GM19240 (cell line): Measurements from ENCODE around the gene DGKZ.

Source experiments
- DNase-seq: peaks from one replicate; pipeline ENCODE4 v3.0.0; 2011; ENCODE audit warnings: low spot score; ENCODE audit not compliant: insufficient read length

The DGKZ gene

DNA sequence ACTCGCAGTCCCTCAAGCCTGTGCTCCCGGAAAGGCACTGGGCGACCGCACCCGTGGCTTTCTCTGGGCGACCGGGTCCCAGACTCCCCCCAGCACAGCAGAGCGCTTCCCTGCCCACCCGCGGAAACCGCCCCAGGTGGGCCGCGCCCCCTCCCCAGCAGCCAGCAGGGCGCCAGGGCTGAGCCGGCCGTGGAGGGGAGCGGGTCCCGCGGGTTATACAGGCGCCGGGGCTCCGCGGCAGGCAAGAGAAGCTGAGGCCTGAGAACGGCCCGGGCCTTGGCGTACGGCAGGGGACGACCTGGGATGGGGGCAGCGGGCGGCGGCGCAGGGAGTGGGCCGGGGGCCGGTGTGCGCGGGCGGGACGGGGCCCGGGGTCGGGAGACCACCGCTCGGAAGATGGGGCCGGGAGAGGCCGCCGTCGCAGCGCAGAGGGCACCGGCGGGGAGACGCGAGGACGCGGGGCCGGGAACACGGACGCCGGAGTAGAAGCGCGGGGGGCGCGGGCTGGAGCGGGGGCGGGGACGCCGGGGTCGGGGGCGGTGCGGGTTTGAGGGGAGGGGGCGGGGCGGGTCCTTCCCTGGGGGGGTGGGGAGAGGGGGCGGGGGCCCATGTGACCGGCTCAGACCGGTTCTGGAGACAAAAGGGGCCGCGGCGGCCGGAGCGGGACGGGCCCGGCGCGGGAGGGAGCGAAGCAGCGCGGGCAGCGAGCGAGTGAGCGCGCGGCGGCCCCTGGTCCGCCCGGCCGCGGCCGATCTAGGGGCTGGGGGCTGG lies 34.0 kb downstream of the DGKZ start, which contains the start of gene MDK:
Gene MDK, plus strand, starts transcription at position 622 of the 771 bp plus-strand sequence. CDS start 389 bp downstream, outside the sequence.
- no peak for DNase-seq

DNA sequence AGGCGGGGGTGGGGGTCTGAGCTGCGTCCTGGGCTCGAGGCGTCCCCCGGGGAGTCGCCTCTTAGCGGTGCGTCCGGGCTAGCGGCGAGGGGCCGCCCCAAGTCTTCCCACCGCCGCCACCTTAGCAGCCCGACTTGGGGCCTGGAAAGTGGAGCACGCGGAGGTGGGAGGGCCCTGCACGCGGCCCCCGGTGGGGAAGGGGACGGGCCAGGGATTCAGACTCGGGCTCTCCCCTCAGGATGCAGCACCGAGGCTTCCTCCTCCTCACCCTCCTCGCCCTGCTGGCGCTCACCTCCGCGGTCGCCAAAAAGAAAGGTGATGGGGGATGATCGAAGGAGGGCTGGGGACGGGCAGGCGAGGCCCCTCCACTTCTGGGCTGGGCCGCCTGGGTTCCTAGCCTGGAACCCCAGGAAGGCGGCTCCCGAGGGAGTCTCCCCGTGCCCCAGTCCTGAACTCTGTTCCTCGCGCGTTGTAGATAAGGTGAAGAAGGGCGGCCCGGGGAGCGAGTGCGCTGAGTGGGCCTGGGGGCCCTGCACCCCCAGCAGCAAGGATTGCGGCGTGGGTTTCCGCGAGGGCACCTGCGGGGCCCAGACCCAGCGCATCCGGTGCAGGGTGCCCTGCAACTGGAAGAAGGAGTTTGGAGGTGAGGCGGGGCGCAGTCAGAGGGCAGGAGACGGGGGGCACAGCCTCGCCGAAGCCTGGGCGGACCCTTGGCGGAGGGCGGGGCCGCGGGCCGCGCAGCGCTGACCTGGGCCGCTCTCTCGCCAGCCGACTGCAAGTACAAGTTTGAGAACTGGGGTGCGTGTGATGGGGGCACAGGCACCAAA lies 34.8 kb downstream of the DGKZ start:
- no peak for DNase-seq

DNA sequence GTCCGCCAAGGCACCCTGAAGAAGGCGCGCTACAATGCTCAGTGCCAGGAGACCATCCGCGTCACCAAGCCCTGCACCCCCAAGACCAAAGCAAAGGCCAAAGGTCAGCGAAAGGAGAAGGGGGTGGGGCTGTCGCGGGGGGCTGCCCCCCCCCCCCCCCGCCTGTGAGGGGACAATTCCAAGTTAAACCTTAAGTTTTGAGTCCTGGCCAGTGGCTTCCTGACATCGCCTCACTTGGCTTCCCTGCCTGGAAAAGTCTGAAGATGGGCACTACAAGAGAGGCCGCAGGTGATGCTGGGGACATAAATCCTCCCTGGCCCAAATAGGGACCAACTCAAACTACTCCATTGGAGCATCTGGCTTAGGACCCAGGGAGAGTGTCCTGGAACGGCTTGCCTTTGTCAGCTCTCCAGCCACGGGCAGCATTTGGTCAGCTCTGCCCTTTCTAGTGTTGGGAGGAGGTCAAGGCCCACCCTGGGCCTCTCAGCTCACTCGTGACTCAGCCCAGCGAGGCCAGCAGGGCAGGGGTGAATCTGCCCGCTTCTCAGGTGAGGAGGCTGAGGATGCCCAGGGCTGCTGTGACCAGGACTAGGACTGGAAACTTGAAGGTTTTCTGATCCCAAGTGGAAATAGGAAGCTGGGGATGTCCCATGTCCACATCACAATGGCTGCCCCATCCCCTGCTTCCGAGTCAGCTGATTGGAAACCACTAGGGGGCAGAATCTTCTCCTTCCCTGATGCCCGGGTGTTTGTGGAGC lies 35.6 kb downstream of the DGKZ start:
- no peak for DNase-seq

DNA sequence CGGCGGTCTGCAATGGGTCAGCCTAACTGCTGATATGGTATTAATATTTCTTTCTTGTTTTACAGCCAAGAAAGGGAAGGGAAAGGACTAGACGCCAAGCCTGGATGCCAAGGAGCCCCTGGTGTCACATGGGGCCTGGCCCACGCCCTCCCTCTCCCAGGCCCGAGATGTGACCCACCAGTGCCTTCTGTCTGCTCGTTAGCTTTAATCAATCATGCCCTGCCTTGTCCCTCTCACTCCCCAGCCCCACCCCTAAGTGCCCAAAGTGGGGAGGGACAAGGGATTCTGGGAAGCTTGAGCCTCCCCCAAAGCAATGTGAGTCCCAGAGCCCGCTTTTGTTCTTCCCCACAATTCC lies 36.1 kb downstream of the DGKZ start:
- no peak for DNase-seq

DNA sequence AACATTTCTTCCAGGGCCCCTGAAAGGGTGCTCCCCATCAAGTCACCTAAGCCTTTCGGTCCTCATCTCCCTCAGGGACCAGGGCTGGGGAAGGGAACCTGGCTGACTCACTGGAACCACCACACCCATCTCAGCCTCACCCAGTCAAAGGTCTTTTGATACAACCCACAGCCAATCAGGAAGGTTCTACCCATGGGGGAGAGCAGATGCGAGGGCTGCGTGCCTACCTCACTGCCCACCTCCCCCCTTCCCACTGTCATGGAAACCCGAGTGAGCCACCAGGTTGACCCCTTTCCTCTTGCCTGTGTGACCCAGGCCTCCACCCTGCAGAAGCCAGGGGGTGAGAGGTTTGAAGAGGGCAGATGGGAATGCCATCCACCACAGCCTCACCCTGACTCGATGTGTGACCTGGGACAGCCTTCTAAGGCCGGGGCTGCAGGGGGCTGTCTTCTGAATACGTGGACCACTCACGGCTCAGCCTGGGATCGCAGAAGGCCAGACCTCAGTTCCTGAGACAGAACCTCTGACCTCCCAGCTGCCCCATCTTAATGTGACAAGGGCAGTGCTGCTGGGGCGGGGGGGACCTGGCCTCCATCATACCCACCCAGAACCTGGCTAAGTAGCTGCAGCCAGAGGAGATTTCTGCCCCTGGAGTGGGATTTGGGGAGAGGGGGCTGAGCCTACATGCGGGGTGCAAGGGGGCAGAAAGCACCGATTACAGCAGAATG lies 36.9 kb downstream of the DGKZ start:
- no peak for DNase-seq

DNA sequence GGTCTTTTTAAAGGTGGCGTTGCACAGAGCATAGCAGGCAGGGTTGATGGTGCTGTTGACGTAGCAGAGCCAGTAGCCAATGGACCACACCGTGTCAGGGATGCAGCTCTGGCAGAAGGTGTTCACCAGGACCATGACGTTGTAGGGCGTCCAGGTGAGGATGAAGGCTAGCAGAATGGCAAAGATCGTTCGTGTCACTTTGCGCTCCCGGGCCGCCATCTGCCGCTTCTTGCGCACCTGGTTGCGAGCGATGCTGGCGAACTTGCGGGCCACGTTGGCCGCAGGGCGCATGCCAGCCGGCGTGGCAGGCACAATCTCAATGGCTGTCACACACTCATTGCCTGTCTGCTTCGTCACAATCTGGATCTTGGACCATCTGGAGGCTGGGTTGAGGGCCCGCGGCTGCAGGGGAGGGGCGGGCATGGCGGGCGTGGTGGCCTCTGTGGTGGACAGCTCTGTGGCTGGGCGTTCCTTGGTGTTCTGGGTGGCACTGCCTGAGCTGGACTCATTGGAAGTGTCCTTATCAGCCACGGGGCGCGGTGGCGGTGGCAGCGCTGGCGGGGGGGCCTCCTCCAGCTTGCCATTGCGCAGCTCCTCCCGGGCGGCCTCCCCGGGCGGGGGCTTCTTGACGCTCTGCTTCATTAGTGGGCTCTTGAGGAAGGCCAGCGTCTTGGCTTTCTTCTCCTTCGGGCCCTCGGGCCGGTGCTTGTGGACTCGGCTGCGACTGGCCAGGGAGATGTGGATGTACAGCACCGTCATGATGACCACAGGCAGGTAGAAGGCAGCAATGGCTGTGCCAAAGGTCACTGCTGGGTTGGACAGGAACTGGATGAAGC lies 38.1 kb downstream of the DGKZ start:
- DNase-seq, result no peak

DNA sequence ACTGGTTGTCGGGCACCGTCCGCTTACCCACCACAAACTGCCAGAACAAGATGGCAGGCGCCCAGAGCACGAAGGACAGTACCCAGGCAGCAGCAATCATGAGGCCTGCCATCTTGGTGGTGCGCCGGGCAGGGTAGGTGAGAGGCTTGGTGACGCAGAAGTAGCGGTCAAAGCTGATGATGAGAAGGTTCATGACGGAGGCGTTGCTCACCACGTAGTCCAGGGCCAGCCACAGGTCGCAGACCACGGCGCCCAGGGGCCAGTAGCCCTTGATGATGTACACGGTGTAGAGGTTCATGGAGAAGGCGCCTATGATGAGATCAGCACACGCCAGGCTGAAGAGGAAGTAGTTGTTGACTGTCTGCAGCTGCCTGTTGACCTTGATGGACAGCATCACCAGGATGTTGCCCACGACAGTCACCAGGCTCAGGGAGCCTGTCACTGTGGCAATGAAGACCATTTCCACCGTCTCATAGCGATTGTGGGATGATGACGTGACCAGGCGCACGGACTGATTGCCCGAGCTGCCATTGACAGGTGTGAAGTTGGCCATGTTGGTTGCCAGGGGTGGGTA lies 38.8 kb downstream of the DGKZ start:
- DNase-seq, result no peak

DNA sequence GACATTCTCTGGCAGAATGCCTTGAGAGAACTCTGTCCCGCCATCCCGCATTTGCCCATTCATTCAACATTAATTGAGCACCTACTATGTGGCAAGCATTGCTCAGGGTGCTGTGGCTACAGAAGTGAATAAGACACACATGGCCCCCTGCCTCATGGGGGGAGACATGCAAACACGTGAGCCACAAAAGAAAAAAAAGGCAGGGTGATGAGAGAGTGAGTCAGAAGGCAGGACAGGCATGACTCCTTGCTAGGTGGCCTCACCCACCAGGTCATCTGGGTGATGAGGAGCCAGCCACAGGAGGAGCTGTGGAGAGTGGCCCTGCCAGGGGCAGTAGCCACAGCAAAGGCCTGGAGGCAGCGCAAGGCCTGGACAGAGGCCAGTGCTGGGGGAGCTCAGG lies 39.4 kb downstream of the DGKZ start:
- no peak for DNase-seq

DNA sequence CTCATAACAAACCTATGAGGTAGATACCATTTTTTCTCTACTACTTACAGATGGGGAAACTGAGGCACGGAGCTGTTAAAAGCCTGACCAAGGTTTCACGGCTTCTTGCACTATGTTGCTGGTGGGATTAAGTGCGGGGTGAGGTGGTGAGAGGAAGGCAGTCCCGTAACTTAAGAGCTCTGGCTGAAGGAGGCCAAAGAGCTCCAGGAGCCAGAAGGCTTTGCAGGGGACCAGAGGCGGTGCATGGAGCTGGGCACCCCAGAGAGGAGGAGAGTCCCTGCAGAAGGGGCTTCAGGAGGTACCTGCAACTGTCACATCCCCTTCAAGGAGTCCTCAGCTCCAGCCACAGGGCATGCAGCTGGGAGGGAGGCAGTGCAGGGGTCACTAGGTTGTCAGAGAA lies 40.2 kb downstream of the DGKZ start:
- DNase-seq, result no peak

DNA sequence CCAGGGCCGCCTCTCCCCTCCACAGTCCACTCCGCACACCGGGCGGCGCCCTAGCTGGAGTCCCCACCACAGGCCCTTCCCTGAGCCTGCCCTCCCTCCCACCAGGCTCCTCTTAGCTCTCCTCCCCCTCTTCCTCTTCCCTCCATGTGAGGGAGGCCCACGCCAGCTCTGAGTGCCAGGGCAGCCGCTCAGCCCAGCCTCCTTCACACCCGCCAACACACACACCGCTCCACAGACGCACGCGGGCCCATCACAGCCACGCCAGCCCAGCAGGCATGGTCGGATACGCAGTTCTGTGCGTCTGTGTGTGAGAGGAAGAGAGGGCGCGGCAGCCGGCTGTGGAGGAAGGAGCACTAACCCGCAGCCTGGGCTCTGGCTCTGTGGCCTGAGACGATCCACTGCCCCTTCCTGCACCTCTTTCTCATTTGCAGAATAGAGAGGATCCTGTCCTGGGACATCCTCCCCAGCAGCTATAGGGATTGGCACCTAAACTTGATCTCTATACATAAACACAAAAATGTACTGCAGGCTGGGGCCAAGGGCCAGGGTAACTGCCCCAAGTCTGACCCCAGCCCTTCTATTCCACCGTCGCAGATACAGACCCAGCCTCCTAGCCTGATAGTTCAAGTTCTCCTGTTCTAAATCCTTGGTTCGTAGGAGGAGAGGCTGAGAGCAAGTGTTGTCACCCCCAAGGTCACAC lies 40.8 kb downstream of the DGKZ start:
- DNase-seq, result no peak

- no peak for DNase-seq
These were observed 41.6 kb downstream of the DGKZ start for GRCh38 chr11:46388619-46389449.

- DNase-seq, result peak; percentile 86
These were observed 42.4 kb downstream of the DGKZ start for GRCh38 chr11:46389450-46390330.

DNA sequence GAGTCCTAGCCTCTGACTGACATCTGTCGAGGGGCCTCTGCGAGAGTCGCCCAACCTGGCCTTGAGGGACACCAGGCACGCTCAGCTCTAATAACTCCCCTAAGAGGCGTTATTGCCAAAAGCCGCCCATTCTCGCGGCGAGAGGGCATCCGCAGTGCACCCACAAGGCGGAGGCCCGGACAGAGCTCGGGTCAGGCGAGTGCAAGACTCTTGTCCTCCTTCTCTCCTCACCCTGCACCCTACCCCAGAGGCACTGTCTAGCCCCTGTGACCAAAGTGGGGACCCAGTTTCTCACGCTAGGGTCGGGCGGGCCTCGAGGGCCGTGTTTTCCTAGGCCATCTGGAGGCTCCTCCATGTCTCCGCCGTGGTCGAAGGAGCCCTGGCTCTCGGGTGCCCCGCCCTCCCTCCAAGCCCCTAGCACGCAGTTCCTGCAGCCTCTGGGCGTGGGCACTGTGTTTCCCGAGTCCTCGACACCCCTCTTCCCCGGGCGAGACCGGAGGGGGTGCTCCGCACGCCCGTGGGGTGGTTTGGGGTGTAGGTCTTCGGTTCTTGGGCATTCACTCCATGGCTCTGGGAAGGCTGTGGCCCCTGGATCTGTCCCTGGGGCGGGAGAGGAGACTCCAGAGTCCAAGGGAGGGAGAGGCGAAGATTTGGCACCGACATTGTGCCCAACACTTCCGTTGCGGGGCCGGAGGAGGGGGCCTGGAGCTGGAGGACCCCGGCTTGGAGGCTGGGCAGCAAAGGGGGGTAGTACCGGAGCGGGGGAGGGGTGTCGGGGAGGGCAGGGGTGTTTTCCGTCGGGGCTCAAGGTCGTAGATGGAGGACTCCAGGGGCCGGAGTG lies 43.3 kb downstream of the DGKZ start:
- no peak for DNase-seq

DNA sequence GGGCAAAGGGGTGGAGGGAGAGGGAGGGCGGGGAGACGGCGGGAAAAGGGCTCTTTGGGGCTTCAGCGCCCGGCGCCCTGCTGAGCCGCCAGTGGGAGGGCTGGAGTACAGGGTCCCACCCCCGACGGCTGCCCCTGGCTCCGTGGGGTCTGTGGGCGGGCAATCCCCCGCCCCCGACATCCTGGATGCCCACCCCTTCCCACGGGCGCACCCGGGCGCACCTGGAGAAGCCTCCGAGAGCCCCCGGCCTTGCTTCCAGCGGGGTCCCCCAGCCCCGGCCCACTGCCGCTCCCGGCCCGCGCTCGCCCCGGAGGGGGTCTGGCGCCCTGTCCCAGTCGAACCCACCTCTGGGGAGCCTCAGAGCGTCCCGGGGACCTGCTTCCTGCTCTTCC lies 43.9 kb downstream of the DGKZ start:
- DNase-seq, result no peak

GRCh38 chr11:46391578-46392420 lies 44.5 kb downstream of the DGKZ start, which contains the start of gene CHRM4:
CHRM4 (minus strand) TSS chr11:46391776; CDS start chr11:46386557, 5,219 bp downstream.
- no peak for DNase-seq
